ENCODE results near the gene SLC6A13.
A peak's percentile ranks its signal among the peaks of the same experiment; 100 is the strongest.

SLC6A13 gene

DNA sequence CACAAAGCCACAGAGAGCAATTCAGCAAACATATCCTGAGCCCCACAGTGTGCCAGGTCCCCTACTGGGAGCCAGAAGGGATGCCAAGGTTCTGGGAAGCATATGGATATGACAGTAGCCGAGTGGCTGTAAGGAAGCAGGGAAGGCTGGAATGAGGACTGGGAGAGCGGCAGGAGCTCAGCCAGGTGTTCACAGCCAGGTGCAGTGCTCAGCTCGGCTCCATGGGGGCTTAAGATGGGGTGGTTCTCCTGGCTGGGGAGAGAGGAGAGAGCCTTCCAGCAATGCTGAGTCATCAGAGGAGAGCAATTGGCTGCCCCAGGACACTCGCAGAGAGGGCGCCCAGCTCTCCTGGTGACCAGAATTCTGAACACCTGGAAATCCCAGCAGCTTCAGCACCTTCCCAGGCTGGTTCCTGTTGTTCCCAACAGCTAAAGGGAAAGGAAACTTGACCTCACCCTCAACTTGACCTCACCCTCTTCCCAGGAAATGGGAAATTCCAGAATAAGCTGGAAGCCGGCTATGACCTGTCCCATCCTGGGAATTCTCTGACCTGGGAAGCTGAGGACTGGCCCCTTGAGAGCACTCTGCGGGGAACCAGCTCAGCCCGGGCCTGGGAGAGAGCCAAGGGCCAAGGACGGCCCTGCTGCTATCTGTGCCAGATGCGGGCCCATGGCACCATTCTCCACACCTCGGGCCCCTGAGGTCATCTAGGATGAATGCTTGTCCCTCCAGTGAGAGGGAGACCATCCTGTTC is 83.3 kb downstream of the SLC6A13 start:
- no peak for DNase-seq
- Histone ChIP-seq H3K27me3 (ENCODE audit: insufficient read depth, low read depth, severe bottlenecking) (no peaks in the 10 kb centered on the region), H3K4me3 (ENCODE audit: low read depth, low read length) (no peak overlapping the region), H3K9me3 (ENCODE audit: severe bottlenecking) (no peaks in the 10 kb centered on the region), H3K27ac (no peak overlapping the region), H3K36me3 (no peaks in the 10 kb centered on the region)
- TF ChIP-seq, protein P1, sequence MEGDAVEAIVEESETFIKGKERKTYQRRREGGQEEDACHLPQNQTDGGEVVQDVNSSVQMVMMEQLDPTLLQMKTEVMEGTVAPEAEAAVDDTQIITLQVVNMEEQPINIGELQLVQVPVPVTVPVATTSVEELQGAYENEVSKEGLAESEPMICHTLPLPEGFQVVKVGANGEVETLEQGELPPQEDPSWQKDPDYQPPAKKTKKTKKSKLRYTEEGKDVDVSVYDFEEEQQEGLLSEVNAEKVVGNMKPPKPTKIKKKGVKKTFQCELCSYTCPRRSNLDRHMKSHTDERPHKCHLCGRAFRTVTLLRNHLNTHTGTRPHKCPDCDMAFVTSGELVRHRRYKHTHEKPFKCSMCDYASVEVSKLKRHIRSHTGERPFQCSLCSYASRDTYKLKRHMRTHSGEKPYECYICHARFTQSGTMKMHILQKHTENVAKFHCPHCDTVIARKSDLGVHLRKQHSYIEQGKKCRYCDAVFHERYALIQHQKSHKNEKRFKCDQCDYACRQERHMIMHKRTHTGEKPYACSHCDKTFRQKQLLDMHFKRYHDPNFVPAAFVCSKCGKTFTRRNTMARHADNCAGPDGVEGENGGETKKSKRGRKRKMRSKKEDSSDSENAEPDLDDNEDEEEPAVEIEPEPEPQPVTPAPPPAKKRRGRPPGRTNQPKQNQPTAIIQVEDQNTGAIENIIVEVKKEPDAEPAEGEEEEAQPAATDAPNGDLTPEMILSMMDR (IDR thresholded peaks at IDR 0.05; ENCODE audit: low read depth, low read length) = no peak

DNA sequence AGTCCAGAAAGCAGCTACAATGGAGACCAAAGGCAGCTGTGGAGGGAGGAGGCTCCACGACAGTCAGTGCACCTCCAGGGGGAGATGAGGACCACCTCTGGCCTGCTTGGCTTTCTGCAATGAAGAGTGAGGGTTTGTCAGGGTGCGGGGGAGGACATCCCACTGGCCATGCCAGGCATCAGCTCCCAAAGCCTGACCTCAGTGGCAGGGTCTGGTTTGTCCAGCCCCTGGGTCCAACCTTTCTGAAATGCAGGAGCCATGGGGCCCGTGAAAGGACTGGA is 83.9 kb downstream of the SLC6A13 start:
- H3K27ac ChIP-seq = no peak overlapping the region
- DNase-seq = no peak
- H3K27me3 ChIP-seq (ENCODE audit: insufficient read depth, low read depth, severe bottlenecking) = no peaks in the 10 kb centered on the region

DNA sequence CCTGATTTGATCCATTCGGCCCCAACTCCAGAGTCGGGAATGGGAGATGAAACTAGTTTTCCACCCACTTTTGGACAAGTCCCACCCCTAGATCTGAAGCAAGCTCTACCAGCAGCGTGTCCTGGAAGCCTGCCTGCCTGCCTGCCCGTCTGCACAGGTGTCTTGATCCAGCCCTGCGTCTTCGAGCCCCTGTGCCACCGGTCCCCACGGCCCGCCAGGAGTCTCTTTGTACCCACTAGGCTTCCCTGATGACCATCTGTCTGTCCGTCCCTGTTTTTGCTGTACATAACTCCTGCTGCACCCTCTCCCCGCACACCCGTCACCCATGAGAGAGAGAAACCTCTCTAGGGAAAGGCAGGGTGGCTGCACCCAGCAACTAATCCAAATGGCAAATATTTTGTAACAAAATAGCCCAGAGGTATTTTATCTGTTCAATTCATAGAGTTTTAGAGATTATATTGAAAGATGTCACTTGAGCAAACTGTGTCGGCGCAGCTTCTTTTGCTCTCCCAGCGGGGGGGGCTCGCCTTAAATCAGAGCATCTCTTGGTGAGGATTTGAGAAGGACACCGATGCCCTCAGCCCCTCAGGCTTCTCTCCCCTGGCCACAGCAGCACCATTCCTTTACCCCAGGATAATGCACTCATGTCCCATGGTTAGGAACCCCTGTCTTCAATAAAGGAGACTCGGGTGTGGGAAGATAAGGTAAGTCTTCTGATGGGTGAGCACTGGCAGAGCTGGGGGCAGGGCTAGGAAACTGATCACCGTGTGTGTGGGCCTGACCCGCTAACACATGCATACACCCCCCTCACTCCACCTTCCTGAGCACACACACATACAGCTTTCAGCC is 84.4 kb downstream of the SLC6A13 start:
- Histone ChIP-seq H3K4me3 (ENCODE audit: low read depth, low read length) (no peak overlapping the region), H3K36me3 (no peaks in the 10 kb centered on the region), H3K27me3 (ENCODE audit: insufficient read depth, low read depth, severe bottlenecking) (no peaks in the 10 kb centered on the region), H3K27ac (peak overlapping the region; percentile 87), H3K9me3 (ENCODE audit: severe bottlenecking) (no peaks in the 10 kb centered on the region)
- TF ChIP-seq, protein P1 (IDR thresholded peaks at IDR 0.05; ENCODE audit: low read depth, low read length) = no peak
- no peak for DNase-seq

More for the DNA sequence above, 83.9 kb downstream of the SLC6A13 start:
- TF ChIP-seq, protein P1 (IDR thresholded peaks at IDR 0.05; ENCODE audit: low read depth, low read length) = no peak
- no peaks in the 10 kb centered on the region for H3K9me3 ChIP-seq (ENCODE audit: severe bottlenecking)
- no peaks in the 10 kb centered on the region for H3K36me3 ChIP-seq
- no peak overlapping the region for H3K4me3 ChIP-seq (ENCODE audit: low read depth, low read length)

DNA sequence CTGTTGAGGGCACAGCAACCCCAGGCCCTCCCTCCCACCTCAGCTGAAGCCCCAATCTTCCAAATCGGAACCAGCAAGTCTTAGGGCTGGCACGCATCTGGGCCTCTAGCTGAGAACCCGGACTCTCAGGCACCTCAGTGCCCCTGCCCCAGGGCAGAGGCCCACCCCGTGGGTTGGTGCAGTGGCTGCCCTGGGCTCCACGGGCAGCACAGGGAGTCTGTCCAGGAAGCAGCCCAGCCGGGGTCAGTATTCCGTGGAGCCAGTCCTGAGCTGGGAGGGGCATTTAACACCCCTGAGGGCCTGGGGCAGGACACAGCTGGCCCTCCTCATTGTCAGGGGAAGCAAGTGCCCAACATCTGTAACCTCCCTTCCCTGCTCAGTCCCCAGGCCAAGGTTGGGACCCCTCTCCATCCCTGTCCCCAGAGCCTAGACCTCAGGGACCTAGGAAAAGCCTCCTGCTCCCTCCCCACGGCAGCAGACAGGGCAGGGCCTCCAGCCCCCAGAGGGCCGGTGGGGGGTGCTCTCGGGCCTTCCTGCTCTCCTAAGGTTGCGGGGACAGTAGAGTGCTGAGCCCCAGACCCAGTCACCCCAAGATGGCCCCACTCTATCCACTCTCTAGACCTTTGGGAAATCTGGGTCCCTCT is 85.2 kb downstream of the SLC6A13 start:
- H3K27ac ChIP-seq = peak overlapping the region; percentile 87
- H3K27me3 ChIP-seq (ENCODE audit: insufficient read depth, low read depth, severe bottlenecking) = no peaks in the 10 kb centered on the region
- H3K36me3 ChIP-seq = no peaks in the 10 kb centered on the region
- no peak overlapping the region for H3K4me3 ChIP-seq (ENCODE audit: low read depth, low read length)
- TF ChIP-seq, protein P1 (IDR thresholded peaks at IDR 0.05; ENCODE audit: low read depth, low read length) = 0 out of 2 replicates have a peak, but pooled peaks have one; percentile 19
- no peaks in the 10 kb centered on the region for H3K9me3 ChIP-seq (ENCODE audit: severe bottlenecking)
- DNase-seq = no peak

DNA sequence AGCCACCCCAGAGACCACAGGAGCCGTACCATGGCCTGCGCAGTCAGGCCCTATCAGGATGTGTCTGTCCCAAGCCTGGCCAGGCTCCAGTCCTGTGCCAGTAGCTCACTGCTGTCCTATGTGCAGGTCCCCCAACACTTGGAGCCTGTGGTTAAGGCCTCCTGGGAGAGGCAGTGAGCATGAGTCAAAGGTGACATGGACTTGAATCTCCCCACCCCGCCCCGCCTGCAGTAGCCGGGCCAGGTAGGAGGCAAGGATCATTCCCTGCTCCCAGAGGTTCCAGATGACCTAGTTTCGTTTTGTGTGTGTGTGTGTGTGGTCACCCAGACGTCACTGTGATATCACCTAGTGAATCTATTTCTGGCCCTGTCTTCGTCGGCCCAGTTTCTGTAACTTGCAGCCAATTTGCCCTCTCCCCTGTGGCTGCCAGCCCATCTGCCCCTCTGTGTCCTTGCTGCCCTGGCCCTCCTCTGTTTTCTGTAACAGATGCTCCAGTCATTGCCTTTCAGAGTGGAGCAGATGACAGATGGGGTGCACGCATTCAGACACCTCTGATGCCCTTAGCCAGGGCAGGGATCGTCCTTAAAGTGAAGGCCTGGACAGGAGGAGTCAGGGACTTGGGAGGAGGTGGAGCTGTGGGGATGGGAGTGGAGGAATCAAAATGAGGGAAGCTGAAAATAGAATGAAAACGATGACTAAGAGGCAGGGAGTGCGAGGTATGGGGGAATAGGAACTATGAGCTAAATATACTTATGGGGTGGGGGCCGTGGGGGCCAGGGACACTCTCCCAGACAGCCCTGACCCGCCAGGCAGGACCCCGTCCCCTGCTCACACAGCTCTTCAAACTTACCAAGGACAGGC is 86.1 kb downstream of the SLC6A13 start:
- Histone ChIP-seq H3K27me3 (ENCODE audit: insufficient read depth, low read depth, severe bottlenecking) (no peaks in the 10 kb centered on the region), H3K9me3 (ENCODE audit: severe bottlenecking) (no peaks in the 10 kb centered on the region), H3K36me3 (no peaks in the 10 kb centered on the region), H3K4me3 (ENCODE audit: low read depth, low read length) (no peak overlapping the region), H3K27ac (peak overlapping the region; percentile 87)
- TF ChIP-seq, protein P1 (IDR thresholded peaks at IDR 0.05; ENCODE audit: low read depth, low read length) = no peak
- peak; percentile 94 for DNase-seq

Measured in WERI-Rb-1 (cell line).